Uterus (tissue), 4 donors: ENCODE results near the gene PCDHA2. TPM values are rescaled to one million over a fixed set of nuclear protein-coding genes. Genes with fewer than 3 reads are reported as not detected.

ENCODE experiments used
- DNase-seq, 2 donors: peaks; one replicate each; pipeline ENCODE4 v3.0.0-alpha.2; 2019 to 2020
- H3K27ac ChIP-seq, 2 donors: fragments of 200-600 bp; sonication (generic); 1 replicate in 1 of 2; 2 replicates in 1 of 2; pipeline ENCODE4 v1.5.1; 2016 to 2018
- H3K27me3 ChIP-seq, 2 donors: fragments of 200-600 bp; sonication (generic); one replicate each; pipeline ENCODE4 v1.5.1; 2018 to 2019; ENCODE audit warnings: control low read depth in 1 of 2
- H3K36me3 ChIP-seq, 2 donors: fragments of 200-600 bp; sonication (generic); one replicate each; pipeline ENCODE4 v1.5.1; 2019; ENCODE audit warnings: control low read depth in 1 of 2
- H3K4me1 ChIP-seq, 2 donors: fragments of 200-600 bp; sonication (generic); one replicate each; pipeline ENCODE4 v1.5.1; 2018 to 2019; ENCODE audit warnings: control low read depth in 1 of 2
- H3K4me3 ChIP-seq, 2 donors: fragments of 200-600 bp; sonication (generic); 1 replicate in 1 of 2; 2 replicates in 1 of 2; pipeline ENCODE4 v1.5.1; 2018 to 2019; ENCODE audit warnings: mild to moderate bottlenecking in 1 of 2
- H3K9me3 ChIP-seq, 2 donors: fragments of 200-600 bp; sonication (generic); one replicate each; pipeline ENCODE4 v1.5.1; 2019; ENCODE audit warnings: control low read depth in 1 of 2
- CTCF ChIP-seq, 4 experiments: fragments of 200-600 bp in 2 of 4; fragments of 450-650 bp in 2 of 4; sonication (generic) in 2 of 4; IDR thresholded peaks; one replicate each; pipeline ENCODE4 v1.5.1; 2016 to 2019; ENCODE audit warnings: antibody characterized with exemption in 4 of 4, mild to moderate bottlenecking in 2 of 4, moderate library complexity in 1 of 4
- POLR2A ChIP-seq, 2 donors: fragments of 450-650 bp; IDR thresholded peaks; one replicate each; pipeline ENCODE4 v1.6.1; 2016; ENCODE audit warnings: antibody characterized with exemption in 2 of 2, mild to moderate bottlenecking in 1 of 2, moderate library complexity in 1 of 2
- intact Hi-C: fragments of 100-400 bp; cut with DNase I; formaldehyde crosslinking; loops from one replicate; pipeline ENCODE4 v1.15.1; 2023; ENCODE audit warnings: low total_unique reads
- total RNA-seq, 4 donors: library from RNA; depleted of rRNA in 3 of 4; stranded (reverse); fragments of >200 nt in 3 of 4; gene quantifications; one replicate each; pipeline versions ENCODE4 v1.1.0 to v1.2.4, GENCODE V29; 2014 to 2023
- donor health status: DM: yes; HTN: yes; CAD: no.

PCDHA2 gene
- total RNA-seq, 4 donors from 2014 or later = 0.26 to 0.76 (median 0.52) TPM; not detected in 1

GRCh38 chr5:140835622-140836510 lies 41.2 kb downstream of the PCDHA2 start:
- peaks cover 0 to 9% of the 10 kb centered on the region in 2 donors for H3K9me3 ChIP-seq
- H3K4me3 ChIP-seq = no peak overlapping the region
- intact Hi-C loops = no loop called here
- no peak overlapping the region for H3K27ac ChIP-seq
- H3K36me3 ChIP-seq = no peaks in the 10 kb centered on the region
- peaks cover 0 to 3% of the 10 kb centered on the region in 2 donors for H3K27me3 ChIP-seq
- no peak for TF ChIP-seq CTCF (IDR thresholded peaks at IDR 0.05)
- TF ChIP-seq POLR2A (IDR thresholded peaks at IDR 0.05) = no peak
- DNase-seq = no peak
- no peaks in the 10 kb centered on the region for H3K4me1 ChIP-seq

GRCh38 chr5:140840978-140841962 lies 46.6 kb downstream of the PCDHA2 start, which contains the start of gene PCDHA8:
Gene PCDHA8 (plus strand): TSS chr5:140841187. CDS start chr5:140841322, 135 bp downstream.
- intact Hi-C loops = no loop called here
- peak in 1 of 4 experiments; percentile 9 for TF ChIP-seq CTCF (IDR thresholded peaks at IDR 0.05)
- no peak for TF ChIP-seq POLR2A (IDR thresholded peaks at IDR 0.05)
- Histone ChIP-seq H3K9me3 (peaks cover 0 to 6% of the 10 kb centered on the region in 2 donors), H3K27me3 (peaks cover 0 to 3% of the 10 kb centered on the region in 2 donors), H3K36me3 (no peaks in the 10 kb centered on the region), H3K4me3 (no peak within 1 kb of the TSS), H3K27ac (no peak within 1 kb of the TSS), H3K4me1 (no peaks in the 10 kb centered on the region)
- DNase-seq = peak in 1 of 2 donors; percentile 15

GRCh38 chr5:140842798-140843733 lies 48.4 kb downstream of the PCDHA2 start:
- peaks cover 0 to 6% of the 10 kb centered on the region in 2 donors for H3K9me3 ChIP-seq
- no peaks in the 10 kb centered on the region for H3K36me3 ChIP-seq
- no peak for DNase-seq
- H3K4me1 ChIP-seq = no peaks in the 10 kb centered on the region
- H3K27me3 ChIP-seq = no peaks in the 10 kb centered on the region
- H3K4me3 ChIP-seq = no peak overlapping the region
- H3K27ac ChIP-seq = no peak overlapping the region
- intact Hi-C loops = no loop called here
- TF ChIP-seq POLR2A (IDR thresholded peaks at IDR 0.05) (no peak), CTCF (IDR thresholded peaks at IDR 0.05) (no peak)

Other genes starting within 250 kb of the PCDHA2 start
- gene EIF4EBP3, start 247.2 kb upstream of the PCDHA2 start, total RNA-seq = 1 to 10 TPM in 1 of 4 donors, not detected in 3; 7.8 TPM
- gene SRA1, start 237.4 kb upstream of the PCDHA2 start, total RNA-seq = 10 to 100 TPM in 3 of 4 donors, 1 to 10 TPM in 1; 2.6 to 32.6 (median 22.9) TPM
- 10 to 100 TPM in 3 of 4 donors, 1 to 10 TPM in 1; 6.5 to 54.7 (median 27.4) TPM for gene APBB3, start 230.3 kb upstream of the PCDHA2 start, total RNA-seq
- gene SLC35A4, start 230.0 kb upstream of the PCDHA2 start, total RNA-seq = 10 to 100 TPM in 3 of 4 donors, 1 to 10 TPM in 1; 6.4 to 39.7 (median 21.7) TPM
- 10 to 100 TPM in 3 of 4 donors, under 1 TPM in 1; 0.51 to 48.5 (median 34.0) TPM for gene CD14, start 161.7 kb upstream of the PCDHA2 start, total RNA-seq
- 10 to 100 TPM in 3 of 4 donors, 1 to 10 TPM in 1; 6.2 to 36.2 (median 22.7) TPM for gene TMCO6, start 155.4 kb upstream of the PCDHA2 start, total RNA-seq
- 100 to 1,000 TPM in 1 of 4 donors, 10 to 100 TPM in 3; 17.2 to 103 (median 35.6) TPM for gene NDUFA2, start 147.2 kb upstream of the PCDHA2 start, total RNA-seq
- 100 to 1,000 TPM in 2 of 4 donors, 10 to 100 TPM in 2; 60.9 to 265 (median 89.3) TPM for gene IK, start 147.0 kb upstream of the PCDHA2 start, total RNA-seq
- gene WDR55, start 129.9 kb upstream of the PCDHA2 start, total RNA-seq = 10 to 100 TPM in 3 of 4 donors, 1 to 10 TPM in 1; 5.9 to 21.9 (median 17.9) TPM
- gene DND1, start 121.3 kb upstream of the PCDHA2 start, total RNA-seq = 1 to 10 TPM in 2 of 4 donors, under 1 TPM in 2; 0.28 to 2.6 (median 0.92) TPM
- gene HARS1, start 103.5 kb upstream of the PCDHA2 start, total RNA-seq = 10 to 100 TPM; 20.3 to 50.5 (median 40.4) TPM
- gene HARS2, start 103.4 kb upstream of the PCDHA2 start, total RNA-seq = 10 to 100 TPM in 2 of 4 donors, 1 to 10 TPM in 2; 2.6 to 38.0 (median 15.7) TPM
- 10 to 100 TPM; 18.2 to 41.9 (median 30.4) TPM for gene ZMAT2, start 94.4 kb upstream of the PCDHA2 start, total RNA-seq
- gene PCDHA1, start 8.7 kb upstream of the PCDHA2 start, total RNA-seq = under 1 TPM in 1 of 4 donors, not detected in 3; 0.41 TPM
- 1 to 10 TPM in 3 of 4 donors, not detected in 1; 1.6 to 2.4 (median 1.8) TPM for gene PCDHA3, start 6.2 kb downstream of the PCDHA2 start, total RNA-seq
- 1 to 10 TPM in 1 of 4 donors, under 1 TPM in 3; 0.26 to 5.8 (median 0.59) TPM for gene PCDHA4, start 12.2 kb downstream of the PCDHA2 start, total RNA-seq
- 1 to 10 TPM in 1 of 4 donors, under 1 TPM in 2, not detected in 1; 0.61 to 2.3 (median 0.69) TPM for gene PCDHA5, start 26.8 kb downstream of the PCDHA2 start, total RNA-seq
- 1 to 10 TPM in 3 of 4 donors, under 1 TPM in 1; 0.29 to 2.4 (median 1.3) TPM for gene PCDHA6, start 33.1 kb downstream of the PCDHA2 start, total RNA-seq
- 10 to 100 TPM in 1 of 4 donors, 1 to 10 TPM in 1, under 1 TPM in 1, not detected in 1; 0.98 to 24.6 (median 2.2) TPM for gene PCDHA7, start 39.4 kb downstream of the PCDHA2 start, total RNA-seq
- 1 to 10 TPM in 2 of 4 donors, not detected in 2; 1.2 to 1.9 TPM for gene PCDHA8, start 46.3 kb downstream of the PCDHA2 start, total RNA-seq
- 1 to 10 TPM in 1 of 4 donors, under 1 TPM in 3; 0.26 to 1.2 (median 0.64) TPM for gene PCDHA9, start 53.5 kb downstream of the PCDHA2 start, total RNA-seq
- 1 to 10 TPM in 2 of 4 donors, under 1 TPM in 2; under 0.01 to 3.1 (median 1.6) TPM for gene PCDHA10, start 61.0 kb downstream of the PCDHA2 start, total RNA-seq
- gene PCDHA11, start 74.1 kb downstream of the PCDHA2 start, total RNA-seq = 1 to 10 TPM in 1 of 4 donors, under 1 TPM in 3; 0.26 to 2.1 (median 0.63) TPM
- 1 to 10 TPM in 3 of 4 donors, under 1 TPM in 1; 0.98 to 9.4 (median 1.5) TPM for gene PCDHA12, start 80.5 kb downstream of the PCDHA2 start, total RNA-seq
- 1 to 10 TPM in 2 of 4 donors, under 1 TPM in 1, not detected in 1; 0.70 to 2.8 (median 2.1) TPM for gene PCDHA13, start 87.3 kb downstream of the PCDHA2 start, total RNA-seq
- gene PCDHAC1, start 131.4 kb downstream of the PCDHA2 start, total RNA-seq = 1 to 10 TPM in 2 of 4 donors, under 1 TPM in 1, not detected in 1; under 0.01 to 1.7 (median 1.2) TPM
- 1 to 10 TPM in 2 of 4 donors, under 1 TPM in 2; under 0.01 to 7.1 (median 1.1) TPM for gene PCDHAC2, start 171.6 kb downstream of the PCDHA2 start, total RNA-seq